Spleen (tissue), 11 donors: ENCODE measurements around the gene ATP6V0E1. TPM values are rescaled to one million over a fixed set of nuclear protein-coding genes. Genes with fewer than 3 reads are reported as not detected.
"Not testable (repeated sequence)": the region's sequence is repeated elsewhere in the genome, so short reads cannot be mapped to it uniquely, and the experiment has no call there.

Experiments used
- DNase-seq: peaks from one replicate; pipeline ENCODE4 v3.0.0-alpha.2; 2020
- H3K27ac ChIP-seq, 8 donors: fragments of 200-600 bp; sonication (generic) in 7 of 8; 1 replicate in 4 of 8; 2 replicates in 4 of 8; pipeline versions ENCODE4 v1.5.0 to v1.8.0; 2016 to 2021; ENCODE audit warnings: inconsistent platforms in 4 of 8, mild to moderate bottlenecking in 4 of 8, moderate library complexity in 1 of 8
- H3K27me3 ChIP-seq, 7 donors: fragments of 200-600 bp; sonication (generic) in 6 of 7; replicated peaks in 1 of 7; 1 replicate in 4 of 7; 2 replicates in 3 of 7; pipeline versions ENCODE4 v1.5.0 to v1.8.0; 2016 to 2021; ENCODE audit warnings: inconsistent platforms in 3 of 7, mild to moderate bottlenecking in 1 of 7
- H3K36me3 ChIP-seq, 6 donors: fragments of 200-600 bp; sonication (generic) in 5 of 6; 1 replicate in 4 of 6; 2 replicates in 2 of 6; pipeline versions ENCODE4 v1.5.0 to v1.8.0; 2016 to 2021; ENCODE audit warnings: inconsistent platforms in 2 of 6
- H3K4me1 ChIP-seq, 6 donors: fragments of 200-600 bp; sonication (generic) in 5 of 6; 1 replicate in 3 of 6; 2 replicates in 3 of 6; pipeline versions ENCODE4 v1.5.0 to v1.8.0; 2016 to 2021; ENCODE audit warnings: inconsistent platforms in 3 of 6
- H3K4me3 ChIP-seq, 8 donors: fragments of 200-600 bp; sonication (generic) in 7 of 8; 1 replicate in 4 of 8; 2 replicates in 4 of 8; pipeline versions ENCODE4 v1.5.0 to v1.8.0; 2016 to 2021; ENCODE audit warnings: inconsistent platforms in 4 of 8, mild to moderate bottlenecking in 4 of 8, moderate library complexity in 2 of 8
- H3K9me3 ChIP-seq, 8 donors: fragments of 200-600 bp; sonication (generic) in 7 of 8; 1 replicate in 4 of 8; 2 replicates in 4 of 8; pipeline versions ENCODE4 v1.5.0 to v1.8.0; 2016 to 2021; ENCODE audit warnings: inconsistent platforms in 4 of 8
- CTCF ChIP-seq, 11 experiments: fragments of 200-600 bp in 7 of 11; fragments of 450-650 bp in 4 of 11; sonication (generic) in 4 of 11; IDR thresholded peaks in 8 of 11; conservative IDR thresholded peaks in 3 of 11; 1 replicate in 7 of 11; 2 replicates in 4 of 11; pipeline versions ENCODE4 v1.4.0 to v1.8.0; 2016 to 2021; ENCODE audit warnings: antibody characterized with exemption in 11 of 11, inconsistent platforms in 4 of 11, mild to moderate bottlenecking in 1 of 11
- POLR2A ChIP-seq, 3 donors: fragments of 450-650 bp; IDR thresholded peaks; one replicate each; pipeline ENCODE4 v1.5.1; 2017; ENCODE audit warnings: antibody characterized with exemption in 3 of 3, mild to moderate bottlenecking in 1 of 3
- POLR2AphosphoS5 ChIP-seq, 3 donors: sonication (generic); formaldehyde crosslinking; IDR thresholded peaks; one replicate each; pipeline ENCODE4 v1.5.1; 2017; ENCODE audit warnings: antibody characterized with exemption in 3 of 3
- WGBS, 5 donors: extraction: QIAGEN DNeasy Blood & Tissue Kit in 3 of 5; methylation state at CpG; one replicate each; pipeline versions ENCODE4 v1.1.5 to v1.1.7; 2013 to 2018; 5-methylcytosine and 5-hydroxymethylcytosine counted together
- intact Hi-C: fragments of 100-400 bp; cut with DNase I; formaldehyde crosslinking; loops from one replicate; pipeline ENCODE4 v1.15.0; 2023; ENCODE audit warnings: low total_unique reads
- polyA plus RNA-seq, 3 donors: library from polyadenylated mRNA; stranded (reverse); fragments of 200-250 nt; gene quantifications; one replicate each; pipeline ENCODE4 v1.2.1, GENCODE V29; 2013
- total RNA-seq, 7 donors: library from RNA; depleted of rRNA in 3 of 7; stranded (reverse); fragments of >200 nt in 3 of 7; fragmentation: NEBNext Ultra II Directional in 4 of 7; extraction: Animal tissue kit (Norgen Biotek cat#: 25700) in 4 of 7; gene quantifications; one replicate each; pipeline versions ENCODE4 v1.1.0 to v1.2.1, GENCODE V29; 2016 to 2021
- donor health status: healthy with polysubstance abuse.
- donor health status: DM: no; HTN: no; CAD: no; lungs with moderate emphysema.
- donor health status: DM: no; HTN: no; CAD: no.
- donor health status: Bipolar disorder and iron deficiency.
- donor health status: healthy.
- donor health status: DM: no; HTN: no; CAD: no.
- donor health status: DM: yes; HTN: yes; CAD: no.

Gene ATP6V0E1
- total and polyA plus RNA-seq, 10 donors, result 185 to 314 (median 212) TPM

DNA sequence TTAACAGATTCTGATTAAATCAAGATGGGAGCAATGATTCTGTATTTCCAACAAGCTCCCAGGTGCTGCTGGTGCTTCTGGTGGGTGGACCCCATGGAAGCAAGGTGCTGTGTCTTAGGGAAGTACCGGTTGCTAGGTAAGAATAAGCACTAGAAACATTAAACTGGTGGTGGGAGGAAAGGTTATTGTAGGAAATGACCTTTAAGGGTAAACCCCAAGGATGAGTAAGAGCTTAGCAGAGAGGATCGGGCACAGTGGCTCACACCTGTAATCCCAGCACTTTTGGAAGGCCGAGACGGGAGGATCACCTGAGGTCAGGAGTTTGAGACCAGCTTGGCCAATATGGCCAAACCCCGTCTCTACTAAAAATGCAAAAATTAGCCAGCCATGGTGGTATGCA lies 56.4 kb downstream of the ATP6V0E1 start:
- Histone ChIP-seq H3K4me1 (peaks cover 23 to 50% (median 33%) of the 10 kb centered on the region in 6 donors), H3K27ac (peak overlapping the region in 1 of 8 donors; percentile 86), H3K4me3 (no peak overlapping the region), H3K27me3 (no peaks in the 10 kb centered on the region), H3K36me3 (peaks cover 0 to under 1% (median 0%) of the 10 kb centered on the region in 6 donors), H3K9me3 (no peaks in the 10 kb centered on the region)
- intact Hi-C loops, result no loop called here
- WGBS, 5 donors, result 93 to 99% (median 95%) methylated on average over 5 of the region's 5 CpGs
- TF ChIP-seq POLR2AphosphoS5 (IDR thresholded peaks at IDR 0.05), result no peak
- TF ChIP-seq POLR2A (IDR thresholded peaks at IDR 0.05), result no peak
- no peak for TF ChIP-seq CTCF (IDR thresholded peaks at IDR 0.05 in 8 of 11, conservative IDR thresholded peaks at IDR 0.05 in 3 of 11)
- no peak for DNase-seq

- TF ChIP-seq CTCF (IDR thresholded peaks at IDR 0.05 in 8 of 11, conservative IDR thresholded peaks at IDR 0.05 in 3 of 11) (no peak), POLR2AphosphoS5 (IDR thresholded peaks at IDR 0.05) (no peak), POLR2A (IDR thresholded peaks at IDR 0.05) (no peak)
- WGBS, 5 donors, result 81 to 88% (median 86%) methylated on average over 7 of the region's 7 CpGs
- no peak for DNase-seq
- H3K4me1 ChIP-seq, result peaks cover 5 to 28% (median 11%) of the 10 kb centered on the region in 6 donors
- H3K4me3 ChIP-seq, result no peak overlapping the region
- no peaks in the 10 kb centered on the region for H3K9me3 ChIP-seq
- no peaks in the 10 kb centered on the region for H3K27me3 ChIP-seq
- H3K36me3 ChIP-seq, result no peaks in the 10 kb centered on the region
- intact Hi-C loops, result no loop called here
- no peak overlapping the region for H3K27ac ChIP-seq
Measured at GRCh38 chr5:173041881-173042762, 58.6 kb downstream of the ATP6V0E1 start.

DNA sequence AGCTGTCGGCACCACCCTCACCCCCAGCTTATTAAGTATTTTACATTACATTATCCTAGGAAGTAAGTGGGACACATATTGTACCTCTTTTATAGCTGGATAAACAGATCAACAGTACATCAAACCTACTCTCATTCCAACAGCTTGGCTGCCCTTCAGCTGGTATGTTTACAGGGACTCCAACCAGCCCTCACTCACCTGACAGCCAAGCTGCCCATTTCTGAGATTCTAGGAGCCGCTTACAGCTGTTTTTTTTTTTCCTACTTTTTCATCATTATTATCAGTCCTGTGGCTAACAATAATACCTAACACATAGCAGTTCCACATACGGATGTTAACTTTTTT lies 59.2 kb downstream of the ATP6V0E1 start:
- no peaks in the 10 kb centered on the region for H3K27me3 ChIP-seq
- no peak for DNase-seq
- intact Hi-C loops, result no loop called here
- H3K36me3 ChIP-seq, result no peaks in the 10 kb centered on the region
- 79 to 93% (median 91%) methylated on average over 3 of the region's 3 CpGs for WGBS, 5 donors
- no peak overlapping the region for H3K4me3 ChIP-seq
- no peak for TF ChIP-seq CTCF (IDR thresholded peaks at IDR 0.05 in 8 of 11, conservative IDR thresholded peaks at IDR 0.05 in 3 of 11)
- TF ChIP-seq POLR2AphosphoS5 (IDR thresholded peaks at IDR 0.05), result no peak
- no peak for TF ChIP-seq POLR2A (IDR thresholded peaks at IDR 0.05)
- peaks cover 0 to 22% (median 8%) of the 10 kb centered on the region in 6 donors for H3K4me1 ChIP-seq
- H3K9me3 ChIP-seq, result no peaks in the 10 kb centered on the region
- H3K27ac ChIP-seq, result no peak overlapping the region

DNA sequence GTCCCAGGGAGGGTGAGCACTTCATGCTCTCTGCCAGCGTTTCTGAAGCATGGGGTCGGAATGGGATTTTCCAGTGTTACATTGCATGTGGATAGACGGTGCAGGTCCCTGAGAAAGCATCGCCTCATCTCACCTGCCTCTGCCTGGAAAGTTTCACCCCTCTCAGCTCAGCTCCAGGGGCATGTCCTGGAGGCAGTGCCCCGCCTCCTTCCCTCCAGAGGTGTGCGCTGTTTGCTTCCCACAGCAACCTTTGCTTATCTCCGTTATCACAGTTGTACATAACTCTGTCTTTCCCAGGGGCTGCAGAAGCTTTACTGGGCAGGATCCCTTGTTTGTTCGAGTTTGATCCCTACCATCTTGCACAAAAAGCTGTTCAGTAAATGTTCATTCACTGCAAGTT lies 61.9 kb downstream of the ATP6V0E1 start:
- H3K4me1 ChIP-seq, result no peaks in the 10 kb centered on the region
- no peaks in the 10 kb centered on the region for H3K9me3 ChIP-seq
- H3K4me3 ChIP-seq, result no peak overlapping the region
- no peak overlapping the region for H3K27ac ChIP-seq
- no peak for DNase-seq
- TF ChIP-seq POLR2A (IDR thresholded peaks at IDR 0.05) (no peak), CTCF (IDR thresholded peaks at IDR 0.05 in 8 of 11, conservative IDR thresholded peaks at IDR 0.05 in 3 of 11) (no peak), POLR2AphosphoS5 (IDR thresholded peaks at IDR 0.05) (no peak)
- no peaks in the 10 kb centered on the region for H3K36me3 ChIP-seq
- WGBS, 5 donors, result 76 to 84% (median 81%) methylated on average over 8 of the region's 8 CpGs
- intact Hi-C loops, result no loop called here
- no peaks in the 10 kb centered on the region for H3K27me3 ChIP-seq

DNA sequence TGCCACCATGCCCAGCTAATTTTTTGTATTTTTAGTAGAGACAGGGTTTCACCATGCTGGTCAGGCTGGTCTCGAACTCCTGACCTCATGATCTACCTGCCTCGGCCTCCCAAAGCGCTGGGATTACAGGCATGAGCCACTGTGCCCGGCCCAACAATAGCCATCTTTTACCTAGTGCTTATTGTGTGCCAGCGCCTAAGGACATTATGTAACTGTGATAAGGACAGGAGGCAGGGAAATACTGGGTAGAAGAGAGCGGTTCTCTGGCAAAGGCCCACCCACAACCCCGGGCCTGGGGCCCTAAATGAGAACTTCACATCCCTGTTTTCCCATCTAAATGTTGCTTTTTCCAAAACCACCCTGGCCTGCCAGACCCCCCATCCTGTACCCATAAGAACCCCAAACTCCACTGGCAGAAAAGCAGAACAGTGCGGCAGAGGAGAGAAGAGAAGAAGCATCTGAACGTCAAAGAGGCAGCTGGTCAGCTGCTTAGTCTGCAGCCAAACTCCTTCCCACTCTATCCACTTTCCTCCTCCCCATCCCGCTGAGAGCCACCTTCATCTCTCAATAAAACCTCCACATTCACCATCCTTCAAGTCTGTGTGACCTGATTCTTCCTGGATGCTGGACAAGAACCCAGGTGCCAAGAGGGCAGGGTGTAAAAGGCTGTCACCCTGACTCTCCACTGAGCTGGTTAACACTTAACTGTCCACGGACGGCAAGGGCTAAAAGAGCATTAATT lies 63.7 kb downstream of the ATP6V0E1 start:
- peaks cover 0 to 13% (median 1%) of the 10 kb centered on the region in 6 donors for H3K4me1 ChIP-seq
- intact Hi-C loops, H3K36me3 ChIP-seq, H3K9me3 ChIP-seq, H3K4me3 ChIP-seq, H3K27ac ChIP-seq, DNase-seq, H3K27me3 ChIP-seq: not testable (repeated sequence)
- WGBS, 5 donors, result 81 to 95% (median 85%) methylated on average over 10 to 12 of the region's 12 CpGs
